Stimulated activated CD8-positive, alpha-beta memory T cell treated with anti-CD3 and anti-CD28 coated beads, Interleukin-4, amount 100 ng/mL, for 48 hours (primary cell): ENCODE measurements around the gene FAM163A.
"Not testable (repeated sequence)": the region's sequence is repeated elsewhere in the genome, so short reads cannot be mapped to it uniquely, and the experiment has no call there.

Source experiments
- DNase-seq: peaks from one replicate; pipeline ENCODE4 v3.0.0-alpha.2; 2020

FAM163A gene

GRCh38 chr1:179742717-179743678 lies at the start of gene FAM163A:
Gene FAM163A, plus strand, starts transcription at chr1:179743291. Its CDS starts 69,807 bp downstream, at chr1:179813098.
- DNase-seq = peak; percentile 26

DNA sequence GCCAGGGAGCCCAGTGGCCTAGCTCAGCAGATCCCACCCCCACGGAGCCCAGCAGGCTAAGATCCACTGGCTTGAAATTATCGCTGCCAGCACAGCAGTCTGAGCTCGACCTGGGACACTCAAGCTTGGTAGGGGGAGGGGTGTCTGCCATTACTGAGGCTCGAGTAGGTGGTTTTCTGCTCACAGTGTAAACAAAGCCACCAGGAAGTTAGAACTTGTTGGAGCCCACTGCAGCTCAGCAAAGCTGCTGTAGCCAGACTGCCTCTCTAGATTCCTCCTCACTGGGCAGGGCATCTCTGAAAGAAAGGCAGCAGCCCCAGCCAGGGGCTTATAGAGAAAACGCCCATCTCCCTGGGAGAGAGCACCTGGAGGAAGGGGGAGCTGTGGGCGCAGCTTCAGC lies 48.6 kb upstream of the FAM163A start:
- not testable (repeated sequence) for DNase-seq

DNA sequence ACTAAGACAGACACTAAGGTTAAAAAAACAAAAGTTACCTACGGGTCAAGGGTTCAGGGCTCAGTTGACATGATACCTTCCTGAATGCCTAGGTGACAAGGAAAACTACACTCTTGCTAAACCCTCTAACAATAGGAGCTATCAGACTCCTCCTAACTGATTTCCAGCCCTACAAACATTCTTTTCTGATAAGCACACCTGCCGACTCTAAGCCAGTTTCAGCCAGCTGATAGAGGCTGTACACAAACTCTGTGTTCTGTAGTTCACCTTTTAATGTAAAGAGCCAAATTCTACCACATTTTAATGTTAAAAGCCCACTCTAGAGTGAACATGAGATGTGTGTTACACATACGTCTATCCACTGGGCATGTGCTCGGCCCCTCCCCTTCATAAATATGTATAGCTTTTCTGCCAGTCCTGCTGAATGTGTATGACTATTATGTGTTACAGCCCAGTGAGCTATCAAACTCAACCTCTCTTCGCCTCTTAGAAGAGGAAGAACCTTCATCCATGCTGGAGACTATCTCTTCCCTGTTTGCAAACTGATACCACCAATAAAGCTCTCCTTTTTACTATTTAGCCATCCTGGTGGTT lies 40.0 kb upstream of the FAM163A start:
- DNase-seq = no peak

DNA sequence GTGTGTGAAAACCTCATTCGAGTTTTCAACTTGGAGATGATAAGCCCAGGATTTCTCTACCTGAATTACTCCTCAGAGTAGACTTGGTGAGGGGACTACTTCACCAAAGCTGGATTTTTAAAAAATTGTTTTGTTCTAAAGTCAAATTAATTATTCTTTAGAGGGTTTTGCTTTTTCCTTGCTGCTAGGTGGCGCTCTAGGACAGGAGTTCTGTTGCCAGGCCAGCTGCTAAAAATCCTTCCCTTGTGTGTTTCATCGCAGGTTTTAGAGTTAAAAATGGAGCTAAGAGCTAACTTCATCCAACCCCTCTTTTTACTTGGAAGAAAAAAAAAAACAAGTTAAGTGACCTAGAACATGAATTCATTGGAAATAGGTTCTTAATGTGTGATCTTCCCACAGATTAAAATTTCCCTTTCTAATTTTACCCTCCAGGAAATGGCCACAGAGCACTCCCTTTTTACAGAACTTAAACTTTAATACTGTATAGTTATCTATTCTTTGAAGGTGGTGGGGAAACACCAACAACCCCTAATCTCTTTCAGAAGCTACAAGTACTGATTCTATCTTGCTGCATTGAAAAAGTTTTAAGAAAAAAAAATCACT lies 36.7 kb upstream of the FAM163A start:
- peak; percentile 64 for DNase-seq

- no peak for DNase-seq
Observed at GRCh38 chr1:179707406-179707805, 35.7 kb upstream of the FAM163A start.

GRCh38 chr1:179708434-179709195 lies 34.5 kb upstream of the FAM163A start:
- no peak for DNase-seq

GRCh38 chr1:179709841-179710329 lies 33.2 kb upstream of the FAM163A start:
- DNase-seq = no peak

DNA sequence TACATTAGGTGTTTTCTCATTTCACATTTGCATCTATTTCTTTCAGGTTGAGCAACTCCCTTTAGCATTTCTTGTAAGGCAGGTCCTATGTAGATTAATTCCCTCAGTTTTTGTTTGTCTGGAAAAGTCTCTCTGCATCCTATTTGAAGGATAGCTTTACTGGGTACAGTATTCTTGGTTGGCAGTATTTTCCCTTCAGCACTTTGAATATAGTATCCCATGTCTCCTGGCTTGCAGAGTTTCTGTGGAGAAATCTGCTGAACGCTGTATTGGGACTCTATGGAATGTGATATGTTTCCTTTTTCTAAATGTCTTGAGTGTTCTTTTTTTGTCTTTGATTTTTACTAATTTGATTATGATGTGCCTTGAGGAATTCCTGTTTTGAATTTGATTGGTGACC lies 28.9 kb upstream of the FAM163A start:
- DNase-seq = no peak

DNA sequence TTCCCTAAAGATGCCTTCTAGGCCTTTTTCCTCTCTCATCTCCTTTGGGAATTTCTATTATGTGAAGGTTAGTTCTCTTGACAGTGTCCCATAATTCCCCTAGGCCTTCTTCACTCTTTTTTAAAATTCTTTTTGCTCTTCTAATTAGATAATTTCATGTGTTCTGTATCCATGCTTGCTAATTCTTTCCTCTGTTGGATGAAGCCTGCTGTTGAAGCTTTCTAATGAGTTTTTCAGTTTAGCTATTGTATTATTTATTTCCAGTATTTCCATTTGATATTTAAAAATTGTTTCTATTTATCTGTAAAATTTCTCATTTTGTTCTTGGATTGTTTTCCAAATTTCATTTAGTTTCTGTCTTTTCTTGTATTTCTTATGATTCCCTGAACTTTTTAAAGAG lies 28.5 kb upstream of the FAM163A start:
- DNase-seq = no peak

DNA sequence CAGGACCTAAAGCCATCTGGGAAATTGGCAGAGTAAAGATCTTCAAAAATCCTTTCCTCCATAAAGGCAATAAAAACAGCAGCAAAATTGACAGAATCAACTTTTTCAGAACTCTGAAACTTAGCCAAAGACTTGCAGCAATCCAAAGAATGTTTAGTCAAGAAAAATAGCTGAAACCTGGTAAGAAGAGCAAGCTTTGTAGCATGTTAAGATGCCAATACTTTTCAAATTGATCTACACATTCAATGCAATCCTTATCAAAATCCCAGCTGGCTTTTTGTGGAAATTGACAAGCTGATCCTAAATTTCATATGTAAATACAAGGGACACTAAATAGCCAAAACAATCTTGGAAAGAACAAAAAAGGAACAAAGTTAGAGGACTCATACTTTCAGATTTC lies 23.8 kb upstream of the FAM163A start:
- no peak for DNase-seq

DNA sequence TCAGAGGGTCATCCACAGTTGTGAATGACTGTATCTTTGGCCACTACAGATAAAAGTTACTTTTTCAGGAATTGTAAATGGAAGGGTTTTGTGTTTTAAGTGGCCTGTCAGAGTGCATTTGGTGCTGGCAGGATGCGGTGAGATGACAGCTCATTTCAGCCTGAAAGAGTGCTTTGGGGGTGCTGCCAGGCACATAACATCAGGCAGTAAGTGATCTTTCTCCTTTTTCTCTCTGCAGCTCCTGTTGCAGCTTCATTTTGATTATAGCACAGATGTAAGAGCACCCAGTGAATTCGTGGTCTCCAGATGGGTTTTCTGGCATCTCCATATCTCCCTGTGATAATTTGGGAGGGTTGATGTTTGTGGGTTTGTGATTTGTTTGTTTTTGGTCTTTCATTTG lies 14.8 kb upstream of the FAM163A start:
- no peak for DNase-seq

DNA sequence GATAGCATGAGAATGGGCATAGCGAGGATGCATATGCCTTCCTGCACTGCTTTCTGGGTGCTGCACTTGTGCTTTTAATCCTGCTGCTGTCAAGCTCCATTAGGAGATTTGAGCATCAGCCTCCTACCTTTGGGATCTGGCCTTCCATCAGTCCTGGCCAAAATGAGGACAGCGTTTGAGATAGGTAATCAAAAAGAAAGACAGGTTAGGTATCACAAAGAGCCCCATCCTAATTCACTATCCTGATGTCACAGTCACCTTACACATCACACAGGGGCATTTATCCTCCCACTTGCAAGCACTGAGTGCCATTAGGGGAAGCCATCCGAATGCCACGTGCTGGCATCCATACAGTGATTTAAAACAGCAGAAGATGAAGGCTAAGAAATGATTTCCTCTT lies 13.2 kb upstream of the FAM163A start:
- DNase-seq = no peak

- DNase-seq = no peak
Observed at GRCh38 chr1:179731643-179732042, 11.4 kb upstream of the FAM163A start.

- DNase-seq = no peak
Observed at GRCh38 chr1:179742291-179742690, 800 bp upstream of the FAM163A start.

GRCh38 chr1:179743679-179744400 lies 749 bp downstream of the FAM163A start:
- no peak for DNase-seq

DNA sequence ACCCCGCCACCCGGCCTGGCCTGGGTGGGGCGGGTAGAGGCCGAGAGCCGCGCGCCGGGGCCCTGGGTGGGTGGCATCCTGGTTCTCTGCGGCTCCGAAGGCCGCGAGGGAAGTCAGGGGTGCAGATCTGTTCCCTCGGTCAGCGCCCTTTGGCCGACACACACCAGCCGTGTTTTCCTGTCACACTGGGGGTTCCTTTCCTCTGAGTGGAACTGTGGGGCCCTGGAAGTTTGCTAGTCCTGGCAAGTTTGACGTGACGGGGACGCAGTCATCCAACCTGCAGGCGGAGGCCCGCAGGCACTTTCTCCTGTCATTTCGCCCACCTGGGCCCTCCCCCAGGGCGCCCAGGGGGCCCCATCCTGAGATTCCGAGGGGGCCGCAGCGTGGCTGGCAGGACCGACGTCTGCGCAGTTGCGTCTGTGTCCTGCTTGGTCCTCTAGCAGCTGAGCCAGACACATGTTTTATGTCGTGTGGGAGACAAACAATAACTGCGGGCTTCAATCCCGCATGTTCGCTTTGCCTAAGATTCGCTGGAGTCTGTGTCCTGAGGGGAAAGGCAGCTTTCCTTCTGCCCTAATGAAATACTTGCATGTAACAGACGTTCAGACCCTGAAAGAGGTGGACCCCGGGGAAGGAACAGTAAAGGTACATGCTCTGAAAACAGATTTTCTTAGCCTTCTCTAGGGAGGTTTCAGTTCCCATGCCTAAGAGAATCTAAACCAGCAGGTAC lies 1.5 kb downstream of the FAM163A start:
- DNase-seq = no peak

GRCh38 chr1:179745131-179745611 lies 2.1 kb downstream of the FAM163A start:
- DNase-seq = no peak

DNA sequence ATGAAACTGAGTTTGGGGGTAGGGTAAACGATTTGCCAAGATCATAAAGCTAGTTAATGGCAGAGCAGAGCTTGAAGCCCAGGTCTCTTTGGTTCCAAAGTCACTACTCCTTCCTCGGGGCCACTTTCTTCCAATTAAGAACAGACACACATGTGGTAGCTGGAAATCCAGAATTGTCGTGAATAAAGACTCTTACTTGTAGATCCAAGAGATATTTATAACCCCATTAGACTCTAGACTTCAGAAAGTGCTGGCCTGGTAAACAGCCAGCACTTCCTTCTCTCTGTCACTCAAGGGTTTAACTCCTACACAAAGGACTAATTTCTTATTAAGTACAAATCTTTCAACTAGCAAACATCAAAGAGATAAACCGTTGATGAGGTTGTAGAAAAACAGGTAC lies 2.7 kb downstream of the FAM163A start:
- DNase-seq = no peak

DNA sequence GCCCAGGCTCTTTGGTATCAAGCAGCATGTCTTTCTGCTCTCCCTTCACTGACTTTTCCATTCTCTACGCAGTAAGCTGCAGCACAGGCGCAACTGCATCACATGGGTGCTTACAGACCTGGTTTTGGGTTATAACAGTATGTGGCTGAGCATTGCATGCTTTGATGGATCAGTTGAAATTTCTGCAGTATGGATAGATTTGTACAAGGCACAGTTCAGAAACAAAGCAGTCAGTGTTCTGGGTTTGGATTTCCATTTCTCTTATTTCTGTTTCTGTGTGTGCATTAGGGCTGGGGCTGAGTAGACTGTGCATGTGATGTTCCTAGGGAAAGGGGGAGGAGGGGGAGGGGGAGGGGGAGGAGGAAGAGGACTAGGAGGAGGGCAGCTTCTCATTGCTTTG lies 4.5 kb downstream of the FAM163A start:
- DNase-seq = no peak

GRCh38 chr1:179748772-179749171 lies 5.7 kb downstream of the FAM163A start:
- DNase-seq = no peak

DNA sequence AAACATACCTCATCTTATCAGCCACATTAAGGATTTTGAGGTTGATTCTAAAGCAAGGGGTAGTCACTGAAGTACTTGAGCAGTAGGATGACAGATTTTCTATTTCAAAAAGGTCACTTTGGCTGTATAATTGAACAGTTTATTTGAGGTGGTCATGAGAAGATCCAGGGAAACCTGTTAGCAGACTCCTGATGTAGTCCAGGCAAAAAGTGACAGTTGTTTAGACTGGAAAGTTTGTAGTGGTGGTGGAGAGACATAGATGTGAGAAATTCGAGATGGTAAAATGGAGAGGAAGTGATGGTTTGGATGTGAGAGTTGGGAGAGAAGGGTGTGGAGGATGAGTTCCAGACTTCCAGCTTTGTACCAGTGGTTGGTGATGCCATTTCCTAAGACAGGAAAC lies 7.5 kb downstream of the FAM163A start:
- DNase-seq = no peak
